ENCODE data around the gene CACTIN. TPM values are rescaled to one million over a fixed set of nuclear protein-coding genes. Genes with fewer than 3 reads are reported as not detected.

Gene CACTIN
- total RNA-seq, 6 donors from 2014 or later = 21.5 to 97.4 (median 25.5) TPM

GRCh38 chr19:3608079-3608641 is 18.4 kb downstream of the CACTIN start:
- Histone ChIP-seq H3K36me3 (peaks cover 6 to 26% (median 24%) of the 10 kb centered on the region in 4 donors), H3K27me3 (no peaks in the 10 kb centered on the region), H3K4me1 (peaks cover 44 to 66% (median 50%) of the 10 kb centered on the region in 4 donors), H3K9me3 (no peaks in the 10 kb centered on the region), H3K27ac (peak overlapping the region; percentile 70 to 90 (median 80)), H3K4me3 (peak overlapping the region in 2 of 4 donors; percentile 58 to 63)
- DNase-seq (no peak), ATAC-seq (ENCODE audit: low FRiP score in 2 of 2) (no peak)
- TF ChIP-seq, protein P1, sequence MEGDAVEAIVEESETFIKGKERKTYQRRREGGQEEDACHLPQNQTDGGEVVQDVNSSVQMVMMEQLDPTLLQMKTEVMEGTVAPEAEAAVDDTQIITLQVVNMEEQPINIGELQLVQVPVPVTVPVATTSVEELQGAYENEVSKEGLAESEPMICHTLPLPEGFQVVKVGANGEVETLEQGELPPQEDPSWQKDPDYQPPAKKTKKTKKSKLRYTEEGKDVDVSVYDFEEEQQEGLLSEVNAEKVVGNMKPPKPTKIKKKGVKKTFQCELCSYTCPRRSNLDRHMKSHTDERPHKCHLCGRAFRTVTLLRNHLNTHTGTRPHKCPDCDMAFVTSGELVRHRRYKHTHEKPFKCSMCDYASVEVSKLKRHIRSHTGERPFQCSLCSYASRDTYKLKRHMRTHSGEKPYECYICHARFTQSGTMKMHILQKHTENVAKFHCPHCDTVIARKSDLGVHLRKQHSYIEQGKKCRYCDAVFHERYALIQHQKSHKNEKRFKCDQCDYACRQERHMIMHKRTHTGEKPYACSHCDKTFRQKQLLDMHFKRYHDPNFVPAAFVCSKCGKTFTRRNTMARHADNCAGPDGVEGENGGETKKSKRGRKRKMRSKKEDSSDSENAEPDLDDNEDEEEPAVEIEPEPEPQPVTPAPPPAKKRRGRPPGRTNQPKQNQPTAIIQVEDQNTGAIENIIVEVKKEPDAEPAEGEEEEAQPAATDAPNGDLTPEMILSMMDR (IDR thresholded peaks at IDR 0.05) = no peak
- TF ChIP-seq EP300 (IDR thresholded peaks at IDR 0.05) = peak in 2 of 4 donors; percentile 16
- 29 to 33% methylated on average over 3 of the region's 3 CpGs for WGBS, 2 donors

GRCh38 chr19:3607303-3608078 is 19.1 kb downstream of the CACTIN start:
- H3K9me3 ChIP-seq = no peaks in the 10 kb centered on the region
- peak overlapping the region; percentile 70 to 90 (median 80) for H3K27ac ChIP-seq
- H3K27me3 ChIP-seq = no peaks in the 10 kb centered on the region
- peak overlapping the region; percentile 57 to 63 (median 60) for H3K4me3 ChIP-seq
- WGBS, 2 donors = 16 to 22% methylated on average over 17 to 22 of the region's 22 CpGs
- peaks cover 44 to 63% (median 50%) of the 10 kb centered on the region in 4 donors for H3K4me1 ChIP-seq
- ATAC-seq (ENCODE audit: low FRiP score in 2 of 2) (peak in 1 of 2 donors; percentile 63), DNase-seq (peak in 1 of 2 donors; percentile 53)
- TF ChIP-seq POLR2A (IDR thresholded peaks at IDR 0.05) (peak in 2 of 4 donors; percentile 22 to 50), EP300 (IDR thresholded peaks at IDR 0.05) (peak in 1 of 4 donors; percentile 17), POLR2AphosphoS5 (IDR thresholded peaks at IDR 0.05) (peak in 1 of 2 donors; percentile 67)
- TF ChIP-seq, protein P1 (IDR thresholded peaks at IDR 0.05) = no peak
- peaks cover 6 to 19% (median 17%) of the 10 kb centered on the region in 4 donors for H3K36me3 ChIP-seq

- peak; percentile 66 to 97 for DNase-seq
- Histone ChIP-seq H3K27me3 (no peaks in the 10 kb centered on the region), H3K36me3 (peaks cover 5 to 12% (median 10%) of the 10 kb centered on the region in 4 donors), H3K4me3 (peak within 1 kb of the TSS; percentile 57 to 63 (median 60)), H3K4me1 (peaks cover 44 to 63% (median 50%) of the 10 kb centered on the region in 4 donors), H3K27ac (peak within 1 kb of the TSS; percentile 70 to 90 (median 80)), H3K9me3 (no peaks in the 10 kb centered on the region)
- peak in 1 of 2 donors; percentile 89 for ATAC-seq (ENCODE audit: low FRiP score in 2 of 2)
- TF ChIP-seq, protein P1 (IDR thresholded peaks at IDR 0.05) = no peak
- peak in 1 of 4 donors; percentile 9 for TF ChIP-seq POLR2A (IDR thresholded peaks at IDR 0.05)
- WGBS, 2 donors = 0 to 3% methylated on average over 13 to 28 of the region's 46 CpGs
Observed at GRCh38 chr19:3606690-3607289, 19.8 kb downstream of the CACTIN start, which contains the start of gene TBXA2R. Gene TBXA2R (minus strand): TSS chr19:3606875. CDS start chr19:3600634, 6,241 bp downstream.

DNA sequence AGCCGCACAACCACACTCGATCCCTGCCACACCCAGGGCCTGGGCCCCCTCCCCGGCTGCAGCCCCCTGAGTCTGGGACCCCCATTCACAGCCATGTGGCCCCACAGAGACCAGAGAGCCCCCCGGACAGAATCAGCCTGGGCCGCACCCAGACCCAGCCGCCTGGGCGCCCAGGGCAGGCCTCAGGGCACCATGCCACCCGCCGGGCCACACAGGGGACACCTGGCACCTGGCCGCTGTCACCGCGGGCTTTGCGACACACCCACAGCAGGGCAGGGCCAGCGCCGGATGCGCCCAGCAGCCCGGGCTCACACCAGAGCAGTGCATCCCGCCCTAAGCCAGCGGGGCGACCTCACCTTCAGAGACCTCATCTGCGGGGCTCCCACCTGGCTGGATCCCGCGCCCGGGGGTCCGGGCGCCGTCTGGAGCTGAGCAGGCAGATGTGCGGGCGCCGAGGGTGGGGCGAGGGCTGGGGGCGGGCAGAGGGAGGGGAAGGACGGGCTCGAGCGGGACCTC is 20.4 kb downstream of the CACTIN start:
- H3K4me3 ChIP-seq = peak overlapping the region; percentile 57 to 63 (median 60)
- 16 to 42% methylated on average over 3 to 6 of the region's 35 CpGs for WGBS, 2 donors
- H3K4me1 ChIP-seq = peaks cover 44 to 63% (median 50%) of the 10 kb centered on the region in 4 donors
- no peaks in the 10 kb centered on the region for H3K9me3 ChIP-seq
- H3K36me3 ChIP-seq = peaks cover 0 to 6% (median 5%) of the 10 kb centered on the region in 4 donors
- DNase-seq = peak; percentile 46 to 88
- peak in 1 of 2 donors; percentile 20 for ATAC-seq (ENCODE audit: low FRiP score in 2 of 2)
- H3K27me3 ChIP-seq = no peaks in the 10 kb centered on the region
- TF ChIP-seq POLR2AphosphoS5 (IDR thresholded peaks at IDR 0.05) (no peak), POLR2A (IDR thresholded peaks at IDR 0.05) (no peak), EP300 (IDR thresholded peaks at IDR 0.05) (no peak)
- TF ChIP-seq, protein P1 (IDR thresholded peaks at IDR 0.05) = no peak
- peak overlapping the region; percentile 70 to 90 (median 80) for H3K27ac ChIP-seq
